H9 (cell line): Measurements from ENCODE around the gene SLC15A5. TPM values are rescaled to one million over a fixed set of nuclear protein-coding genes. Genes with fewer than 3 reads are reported as not detected.

Experiments
- DNase-seq: peaks from one replicate; pipeline ENCODE4 v3.0.0-alpha.2; 2017
- H2AFZ ChIP-seq: one replicate; pipeline ENCODE4 v1.6.1; 2013; ENCODE audit warnings: mild to moderate bottlenecking, low read length, control low read depth, moderate library complexity
- H2AK5ac ChIP-seq: 2 replicates; pipeline ENCODE4 v1.6.1; 2013; ENCODE audit warnings: low read length, control low read depth, mixed read lengths; ENCODE audit not compliant: insufficient read length
- H2BK120ac ChIP-seq: one replicate; pipeline ENCODE4 v1.6.1; 2013; ENCODE audit warnings: low read depth, mild to moderate bottlenecking, low read length, control low read depth, inconsistent platforms; ENCODE audit not compliant: poor library complexity, severe bottlenecking
- H2BK12ac ChIP-seq: 2 replicates; pipeline ENCODE4 v1.6.1; 2013; ENCODE audit warnings: low read length, control low read depth, mixed read lengths, low read depth; ENCODE audit not compliant: insufficient read length
- H2BK15ac ChIP-seq: 2 replicates; pipeline ENCODE4 v1.6.1; 2013; ENCODE audit warnings: low read depth, low read length, control low read depth
- H2BK20ac ChIP-seq: one replicate; pipeline ENCODE4 v1.6.1; 2013; ENCODE audit warnings: low read depth, mild to moderate bottlenecking, low read length, control low read depth, inconsistent platforms; ENCODE audit not compliant: poor library complexity, severe bottlenecking
- H2BK5ac ChIP-seq: 2 replicates; pipeline ENCODE4 v1.6.1; 2013; ENCODE audit warnings: low read length, control low read depth, mixed read lengths; ENCODE audit not compliant: insufficient read length
- H3K14ac ChIP-seq: 2 replicates; pipeline ENCODE4 v1.6.1; 2013; ENCODE audit warnings: low read length, control low read depth; ENCODE audit not compliant: insufficient read depth
- H3K18ac ChIP-seq: 2 replicates; pipeline ENCODE4 v1.6.1; 2013; ENCODE audit warnings: low read depth, mild to moderate bottlenecking, mixed read lengths, low read length, control low read depth; ENCODE audit not compliant: insufficient read length
- H3K23ac ChIP-seq: 2 replicates; pipeline ENCODE4 v1.6.1; 2013; ENCODE audit warnings: low read length, control low read depth, mixed read lengths, low read depth; ENCODE audit not compliant: insufficient read length
- H3K23me2 ChIP-seq: 2 replicates; pipeline ENCODE4 v1.6.1; 2013; ENCODE audit warnings: low read depth, mild to moderate bottlenecking, mixed read lengths, low read length, control low read depth; ENCODE audit not compliant: insufficient read length, poor library complexity, severe bottlenecking
- H3K27ac ChIP-seq: 2 replicates; pipeline ENCODE4 v1.5.1; 2013; ENCODE audit warnings: low read length, control low read depth, mixed read lengths, low read depth; ENCODE audit not compliant: insufficient read length
- H3K27me3 ChIP-seq: 2 replicates; pipeline ENCODE4 v1.6.1; 2013; ENCODE audit warnings: low read length, control low read depth, inconsistent platforms; ENCODE audit not compliant: insufficient read depth
- H3K4ac ChIP-seq: 2 replicates; pipeline ENCODE4 v1.6.1; 2013; ENCODE audit warnings: low read depth, mild to moderate bottlenecking, control low read depth, inconsistent platforms, low read length, moderate library complexity
- H3K4me1 ChIP-seq: 2 replicates; pipeline ENCODE4 v1.6.1; 2013; ENCODE audit warnings: low read length, control low read depth, inconsistent platforms; ENCODE audit not compliant: insufficient read depth
- H3K4me2 ChIP-seq: 2 replicates; pipeline ENCODE4 v1.6.1; 2013; ENCODE audit warnings: low read length, control low read depth, mixed read lengths; ENCODE audit not compliant: insufficient read length, insufficient read depth
- H3K56ac ChIP-seq: 2 replicates; pipeline ENCODE4 v1.6.1; 2013; ENCODE audit warnings: low read depth, mild to moderate bottlenecking, mixed read lengths, low read length, control low read depth; ENCODE audit not compliant: insufficient read length
- H3K79me1 ChIP-seq: 2 replicates; pipeline ENCODE4 v1.6.1; 2013; ENCODE audit warnings: low read depth, mild to moderate bottlenecking, moderate library complexity, low read length, control low read depth, inconsistent platforms; ENCODE audit not compliant: insufficient read depth, poor library complexity, severe bottlenecking
- H3K79me2 ChIP-seq: 2 replicates; pipeline ENCODE4 v1.6.1; 2013; ENCODE audit warnings: low read length, control low read depth, inconsistent platforms; ENCODE audit not compliant: insufficient read depth
- H3K9ac ChIP-seq: 2 replicates; pipeline ENCODE4 v1.6.1; 2013; ENCODE audit warnings: low read length, control low read depth, mixed read lengths; ENCODE audit not compliant: insufficient read length; ENCODE audit errors: extremely low read depth
- H3K9me3 ChIP-seq: one replicate; pipeline ENCODE4 v1.6.1; 2013; ENCODE audit warnings: low read depth, low read length, inconsistent platforms; ENCODE audit not compliant: control insufficient read depth
- H3T11ph ChIP-seq: one replicate; pipeline ENCODE4 v1.6.1; 2013; ENCODE audit warnings: mild to moderate bottlenecking, low read length, control low read depth, inconsistent platforms
- H4K20me1 ChIP-seq: one replicate; pipeline ENCODE4 v1.6.1; 2013; ENCODE audit not compliant: control insufficient read depth, insufficient read length, insufficient read depth
- H4K5ac ChIP-seq: 2 replicates; pipeline ENCODE4 v1.6.1; 2013; ENCODE audit warnings: low read depth, mild to moderate bottlenecking, mixed read lengths, low read length, control low read depth; ENCODE audit not compliant: insufficient read length
- H4K8ac ChIP-seq: replicated peaks from 2 replicates; pipeline ENCODE4 v1.6.1; 2013; ENCODE audit warnings: low read length, control low read depth, mixed read lengths, low read depth; ENCODE audit not compliant: insufficient read length
- H4K91ac ChIP-seq: 2 replicates; pipeline ENCODE4 v1.6.1; 2013; ENCODE audit warnings: low read depth, mild to moderate bottlenecking, moderate library complexity, mixed read lengths, low read length, control low read depth; ENCODE audit not compliant: insufficient read length
- H3K27ac Mint-ChIP-seq, 3 experiments: 2 replicates in 2 of 3; 3 replicates in 1 of 3; pipeline ENCODE4 v1.8.0; 2020 to 2021; ENCODE audit warnings: mixed read lengths in 3 of 3, mild to moderate bottlenecking in 1 of 3, moderate library complexity in 1 of 3
- H3K27me3 Mint-ChIP-seq: 2 replicates; pipeline ENCODE4 v1.8.0; 2021; ENCODE audit warnings: low read depth, mild to moderate bottlenecking, moderate library complexity, mixed read lengths
- H3K36me3 Mint-ChIP-seq, 3 experiments: 2 replicates in 2 of 3; 3 replicates in 1 of 3; pipeline ENCODE4 v1.8.0; 2020 to 2021; ENCODE audit warnings: low read depth in 3 of 3, mixed read lengths in 3 of 3; ENCODE audit not compliant: insufficient read depth in 1 of 3
- H3K4me1 Mint-ChIP-seq, 2 experiments: 2 replicates each; pipeline ENCODE4 v1.8.0; 2020; ENCODE audit warnings: mixed read lengths in 2 of 2
- H3K4me3 Mint-ChIP-seq, 2 experiments: 2 replicates in 1 of 2; 3 replicates in 1 of 2; pipeline ENCODE4 v1.8.0; 2020 to 2021; ENCODE audit warnings: mild to moderate bottlenecking in 2 of 2, mixed read lengths in 2 of 2, moderate library complexity in 1 of 2
- H3K9me3 Mint-ChIP-seq, 2 experiments: 2 replicates in 1 of 2; 3 replicates in 1 of 2; pipeline ENCODE4 v1.8.0; 2020; ENCODE audit warnings: mild to moderate bottlenecking in 2 of 2, mixed read lengths in 2 of 2, moderate library complexity in 1 of 2
- CTCF ChIP-seq: fragments of 200-600 bp; sonication (generic); conservative IDR thresholded peaks from 3 replicates; pipeline ENCODE4 v1.8.0; 2021; ENCODE audit warnings: antibody characterized with exemption, mild to moderate bottlenecking
- WGBS: extraction: QIAGEN DNeasy Blood & Tissue Kit; methylation state at CpG from one replicate; pipeline ENCODE4 v1.1.7; 2013; ENCODE audit warnings: missing lambda C conversion rate, low lambda C conversion rate, mixed read lengths; ENCODE audit not compliant: insufficient read length; ENCODE audit errors: extremely low coverage; 5-methylcytosine and 5-hydroxymethylcytosine counted together
- total RNA-seq: library from RNA; stranded (reverse); gene quantifications from 2 replicates; pipeline ENCODE4 v1.2.1, GENCODE V29; 2021

The SLC15A5 gene
- total RNA-seq, 1 experiment from 2014 or later, result not detected

- Histone ChIP-seq H3K14ac (no peak overlapping the region), H2AFZ (no peak overlapping the region), H2BK20ac (no peak overlapping the region), H3K23me2 (no peaks in the 10 kb centered on the region), H3K4me1 (no peaks in the 10 kb centered on the region), H2BK120ac (no peak overlapping the region), H3K56ac (no peak overlapping the region), H3K4ac (no peak overlapping the region), H2BK5ac (no peak overlapping the region), H3K9ac (no peak overlapping the region), H4K5ac (no peak overlapping the region), H3T11ph (no peak overlapping the region), H3K27ac (no peak overlapping the region), H3K79me1 (no peaks in the 10 kb centered on the region), H4K20me1 (no peaks in the 10 kb centered on the region), H3K18ac (no peak overlapping the region), H3K23ac (no peak overlapping the region), H3K4me2 (no peak overlapping the region), H3K9me3 (no peaks in the 10 kb centered on the region), H3K79me2 (no peaks in the 10 kb centered on the region), H4K8ac (no peak overlapping the region), H4K91ac (no peak overlapping the region), H2BK15ac (no peak overlapping the region), H2AK5ac (no peak overlapping the region), H2BK12ac (no peak overlapping the region), H3K27me3 (no peaks in the 10 kb centered on the region)
- Mint-ChIP-seq H3K27me3 (no peaks in the 10 kb centered on the region), H3K9me3 (no peaks in the 10 kb centered on the region), H3K4me1 (peaks cover 0 to 6% of the 10 kb centered on the region in 2 experiments; a peak in 3 of 4 replicates), H3K4me3 (no peak overlapping the region), H3K27ac (no peak overlapping the region), H3K36me3 (no peaks in the 10 kb centered on the region)
- whole genome bisulfite sequencing, result no CpG with 5 or more reads among the region's 6 CpGs
- no peak for DNase-seq
- no peak for TF ChIP-seq CTCF
These were observed 124.4 kb downstream of the SLC15A5 start for GRCh38 chr12:16152885-16153673.
